GM10847 (cell line): Measurements from ENCODE around the gene NDUFA12.

Experiments used
- POLR2A ChIP-seq: IDR thresholded peaks from 2 replicates; pipeline ENCODE4 v1.6.1; 2011; ENCODE audit not compliant: insufficient read length; ENCODE audit errors: extremely low read depth

The NDUFA12 gene

DNA sequence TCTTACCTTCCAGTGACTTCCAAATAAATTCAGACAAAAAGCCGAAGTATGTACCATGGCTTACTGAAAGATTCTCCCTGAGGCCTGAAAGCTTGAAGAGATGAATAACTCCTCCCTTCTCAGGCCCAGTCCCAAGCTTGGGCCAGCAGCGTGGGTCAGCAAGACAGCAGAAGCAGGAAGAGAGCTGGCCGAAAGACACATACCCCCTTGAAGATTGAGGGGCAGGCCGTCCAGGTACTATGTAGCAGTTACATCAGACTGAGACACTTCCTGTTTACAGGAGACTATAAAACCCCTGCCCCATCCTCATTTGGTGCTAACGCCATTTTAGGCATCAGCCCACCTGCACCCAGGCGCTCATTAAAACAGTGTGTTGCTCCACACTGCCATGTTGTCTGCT lies 15.0 kb downstream of the NDUFA12 start:
- TF ChIP-seq POLR2A, result no peak

DNA sequence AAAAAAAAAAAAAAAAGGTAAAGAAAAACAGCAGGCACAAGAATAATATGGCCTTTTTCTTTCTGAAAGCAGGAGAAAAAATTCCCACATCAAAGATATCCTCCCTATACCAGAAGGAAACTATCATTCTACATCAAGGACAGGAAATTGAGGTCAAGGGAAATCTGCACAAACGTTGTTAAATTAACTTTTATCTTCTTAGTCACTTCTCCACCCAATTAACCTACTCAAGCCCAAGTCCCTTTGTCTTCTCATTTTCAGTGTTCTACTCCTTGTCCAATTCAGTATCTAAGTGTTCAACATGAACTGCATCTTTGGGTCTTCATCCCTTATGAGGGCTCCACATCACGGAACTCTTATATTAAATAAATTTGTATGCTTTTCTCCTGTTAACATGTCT lies 15.7 kb downstream of the NDUFA12 start:
- no peak for TF ChIP-seq POLR2A

DNA sequence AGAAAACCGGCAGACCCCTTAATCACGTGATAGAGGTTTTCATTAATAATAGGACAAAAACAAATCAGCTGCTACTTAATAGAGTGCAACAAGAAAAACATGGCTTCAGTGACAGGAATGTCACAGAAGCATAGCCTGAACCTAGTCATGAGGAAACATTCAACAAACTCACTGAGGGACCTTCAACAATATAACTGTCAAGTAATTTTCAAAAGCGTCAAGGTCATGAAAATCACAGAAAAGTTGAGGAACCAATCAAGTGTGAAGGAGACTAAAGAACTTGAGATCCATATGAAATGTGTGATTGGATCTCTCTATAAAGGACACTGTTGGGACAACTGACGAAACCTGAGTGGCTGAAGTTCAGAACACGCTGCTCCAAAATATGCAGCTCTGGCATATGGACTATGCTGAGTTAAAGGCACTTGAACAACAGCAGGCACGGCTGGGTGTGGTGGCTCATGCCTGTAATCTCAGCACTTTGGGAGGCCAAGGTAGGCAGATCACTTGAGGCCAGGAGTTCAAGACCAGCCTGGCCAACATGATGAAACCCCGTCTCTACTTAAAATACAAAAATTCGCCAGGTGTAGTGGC lies 16.3 kb downstream of the NDUFA12 start:
- TF ChIP-seq POLR2A, result no peak

DNA sequence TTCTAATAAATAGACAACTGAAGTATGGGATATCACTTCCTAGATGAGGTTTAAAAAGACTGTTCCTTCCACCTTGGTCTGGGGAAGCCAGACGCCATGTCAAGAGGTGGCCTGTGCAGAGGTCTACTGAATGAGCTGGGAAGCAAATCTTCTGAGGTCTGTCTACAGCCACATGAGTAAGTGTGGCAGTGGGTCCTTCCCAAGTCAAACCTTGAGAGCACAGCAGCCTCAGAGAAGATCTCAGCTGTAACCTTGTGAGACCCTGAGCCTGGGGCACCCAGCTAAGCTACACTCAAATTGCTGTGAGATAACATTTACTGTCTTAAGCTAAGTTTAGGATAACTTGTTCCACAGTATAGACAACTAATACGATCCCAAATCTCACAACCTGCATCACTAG lies 20.2 kb downstream of the NDUFA12 start:
- no peak for TF ChIP-seq POLR2A

DNA sequence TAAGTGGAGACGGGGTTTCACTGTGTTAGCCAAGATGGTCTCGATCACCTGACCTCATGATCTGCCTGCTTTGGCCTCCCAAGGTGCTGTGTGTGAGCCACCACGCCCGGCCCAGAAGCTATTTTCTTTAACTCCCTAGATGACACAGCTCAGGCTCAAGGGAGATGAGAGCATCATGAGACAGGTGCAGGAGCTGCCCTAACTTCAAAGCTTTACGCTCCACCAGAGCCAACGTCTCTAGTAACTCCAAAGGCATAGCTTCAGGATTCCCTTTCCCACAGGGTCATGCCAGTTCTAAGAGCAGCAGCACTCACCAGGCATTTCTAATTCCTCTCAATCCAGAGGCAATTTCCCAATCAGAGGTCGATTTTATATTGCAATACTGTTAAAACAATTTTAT lies 21.0 kb downstream of the NDUFA12 start:
- TF ChIP-seq POLR2A, result no peak

DNA sequence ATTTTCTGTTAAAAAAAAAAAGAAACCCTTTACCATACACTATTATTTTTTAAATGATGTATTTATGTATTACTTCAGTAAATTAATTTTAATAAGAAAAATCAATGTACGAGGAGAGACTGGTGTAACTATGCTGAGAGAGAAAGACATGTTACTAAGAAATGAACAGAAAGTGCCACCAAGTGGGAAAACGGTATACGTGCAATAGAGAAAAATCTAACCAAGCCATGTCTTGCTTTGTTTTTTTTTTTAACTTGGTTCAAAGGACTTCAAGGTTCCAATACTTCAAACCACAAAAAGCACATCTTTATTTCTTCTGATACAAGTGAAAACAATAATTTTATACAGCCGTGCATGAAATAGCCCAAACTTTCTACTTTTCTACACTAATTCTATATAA lies 22.9 kb downstream of the NDUFA12 start:
- TF ChIP-seq POLR2A, result no peak

DNA sequence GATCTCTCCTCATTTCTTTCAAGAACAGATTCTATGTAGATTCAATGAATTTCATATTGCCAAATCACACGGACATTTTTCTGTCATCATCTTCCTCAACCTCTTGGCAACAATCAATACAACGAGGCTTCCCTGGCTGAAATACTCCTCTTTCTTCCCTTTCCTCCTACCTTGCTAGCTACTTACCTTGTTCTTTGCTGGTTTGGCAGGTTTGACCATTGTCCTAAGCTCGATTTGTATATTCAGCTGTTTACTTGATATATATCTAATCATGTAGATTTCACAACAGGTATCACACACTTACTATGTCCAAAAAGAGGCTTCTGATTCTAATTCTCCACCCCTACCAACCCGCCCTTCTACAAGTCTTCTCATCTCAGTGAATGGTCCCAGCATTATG lies 23.6 kb downstream of the NDUFA12 start:
- no peak for TF ChIP-seq POLR2A

DNA sequence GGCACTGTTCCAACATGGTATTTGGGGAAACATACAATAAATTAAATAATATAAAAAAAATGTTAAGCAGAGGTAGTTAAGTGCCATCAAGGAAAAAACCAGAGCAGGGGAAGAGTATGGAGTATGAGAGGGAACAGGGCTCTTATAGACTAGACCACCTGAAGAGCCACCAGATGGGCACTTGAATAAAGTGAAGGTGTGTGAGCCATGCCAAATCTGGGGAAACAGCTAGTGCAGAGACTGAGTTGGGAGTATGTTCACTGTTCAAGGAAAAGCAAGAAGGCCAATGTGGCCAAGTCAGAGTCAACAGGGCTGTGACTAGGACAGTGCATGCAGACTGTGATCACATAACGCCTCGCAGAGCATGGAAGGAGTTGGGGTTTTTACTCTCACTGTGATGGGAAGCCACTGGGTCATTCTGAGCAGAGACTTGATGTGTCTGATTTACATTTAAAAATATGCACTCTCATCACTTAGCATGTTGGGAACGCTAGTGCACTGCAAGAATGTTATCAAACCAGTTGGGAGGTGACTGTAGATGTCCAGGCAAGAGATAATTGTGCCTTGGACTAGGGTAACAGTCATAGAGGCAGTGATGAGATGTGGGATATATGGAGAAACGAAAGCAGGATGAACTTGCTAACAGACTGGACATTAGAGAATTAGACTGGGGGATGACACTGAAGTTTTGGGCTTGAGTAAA lies 25.6 kb downstream of the NDUFA12 start:
- TF ChIP-seq POLR2A, result no peak

DNA sequence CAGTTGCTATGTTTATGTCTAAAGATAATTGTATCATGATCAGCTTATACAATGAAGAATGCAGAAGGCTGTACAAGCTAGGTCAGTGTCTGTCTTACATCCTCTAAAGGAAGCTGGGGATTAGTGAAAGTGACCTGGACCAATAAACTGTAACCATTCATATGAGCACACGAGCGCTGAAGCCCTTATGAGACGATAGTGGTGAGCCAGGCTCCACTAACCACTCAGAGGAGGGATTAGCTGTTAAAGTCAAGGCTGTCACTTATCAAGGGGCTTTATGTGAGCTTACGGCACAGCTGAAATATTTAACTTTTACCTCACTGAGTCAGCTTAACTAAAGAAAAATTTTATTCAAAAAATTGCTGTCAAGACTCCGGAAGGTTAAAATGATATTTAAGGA lies 30.3 kb downstream of the NDUFA12 start:
- TF ChIP-seq POLR2A, result no peak

DNA sequence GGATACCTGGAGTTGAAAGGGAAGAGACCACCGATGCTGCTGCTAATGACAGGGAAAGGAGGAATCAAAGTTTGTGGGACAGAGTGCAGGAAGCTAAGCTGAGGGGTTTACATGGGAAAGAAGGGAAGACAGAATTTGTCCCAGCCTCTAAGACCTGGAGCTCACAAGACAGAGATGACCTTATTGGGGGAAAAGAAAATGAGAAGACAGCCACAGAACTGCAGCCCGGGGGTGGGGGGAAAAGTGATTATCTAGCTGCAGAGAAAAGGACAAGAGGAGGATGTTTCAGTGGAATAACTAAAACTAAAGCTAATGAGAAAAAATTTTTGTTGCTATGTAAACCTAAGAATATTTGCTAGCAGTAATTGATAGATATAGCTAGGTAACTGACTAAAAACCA lies 30.7 kb downstream of the NDUFA12 start:
- no peak for TF ChIP-seq POLR2A

DNA sequence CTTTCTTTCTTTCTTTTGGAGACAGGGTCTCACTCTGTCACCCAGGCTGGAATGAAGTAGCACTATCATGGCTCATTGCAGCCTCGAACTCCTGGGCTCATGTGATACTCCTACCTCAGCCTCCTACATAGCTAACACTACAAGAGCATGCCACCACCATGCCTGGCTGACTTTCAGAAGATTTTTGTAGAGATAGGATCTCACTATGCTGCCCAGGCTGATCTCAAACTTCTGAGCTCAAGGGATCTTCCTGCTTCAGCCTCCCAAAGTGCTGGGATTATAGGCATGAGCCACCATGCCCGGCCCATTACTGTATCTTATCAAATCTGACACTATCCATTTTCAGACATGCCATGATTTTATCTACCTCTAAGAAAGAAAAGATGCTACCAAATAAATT lies 31.6 kb downstream of the NDUFA12 start:
- TF ChIP-seq POLR2A, result no peak

DNA sequence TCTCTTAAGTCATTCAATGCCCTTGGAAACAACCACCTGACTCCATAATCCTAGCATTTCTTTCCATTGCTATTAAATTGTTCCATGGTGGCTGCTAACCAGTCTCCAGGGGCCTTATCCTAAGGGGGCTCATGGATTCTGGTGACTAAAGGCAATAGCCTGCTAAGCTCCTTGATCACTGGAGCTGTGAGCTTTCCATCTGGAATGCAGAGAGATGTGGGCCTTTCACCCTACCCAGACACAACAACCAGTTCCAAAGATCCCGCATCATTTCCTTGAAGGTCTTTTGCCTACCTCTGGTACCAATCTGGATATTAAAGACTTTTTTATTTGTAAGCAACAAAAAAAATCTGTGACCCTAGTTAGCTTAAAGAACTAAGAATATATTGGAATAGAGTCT lies 32.9 kb downstream of the NDUFA12 start:
- TF ChIP-seq POLR2A, result no peak

DNA sequence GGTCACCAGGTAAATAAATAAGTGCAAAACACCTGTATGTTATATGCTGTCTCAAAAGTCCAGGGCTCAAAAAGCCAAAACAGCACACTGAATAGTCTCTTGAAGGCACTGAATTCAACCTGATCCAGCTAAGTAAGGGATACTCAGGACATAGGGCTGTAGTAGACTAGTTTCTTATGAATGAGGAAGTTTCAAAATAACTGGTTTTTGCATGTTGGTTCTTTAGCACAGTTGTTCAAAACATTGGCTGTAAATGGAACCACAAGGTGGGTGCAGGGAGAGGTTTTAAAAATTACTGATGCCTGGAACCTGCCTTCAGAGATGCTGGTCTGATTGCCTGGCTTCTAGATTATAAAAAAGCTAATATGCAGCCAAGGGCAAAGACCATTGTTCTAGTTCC lies 34.1 kb downstream of the NDUFA12 start:
- TF ChIP-seq POLR2A, result no peak

DNA sequence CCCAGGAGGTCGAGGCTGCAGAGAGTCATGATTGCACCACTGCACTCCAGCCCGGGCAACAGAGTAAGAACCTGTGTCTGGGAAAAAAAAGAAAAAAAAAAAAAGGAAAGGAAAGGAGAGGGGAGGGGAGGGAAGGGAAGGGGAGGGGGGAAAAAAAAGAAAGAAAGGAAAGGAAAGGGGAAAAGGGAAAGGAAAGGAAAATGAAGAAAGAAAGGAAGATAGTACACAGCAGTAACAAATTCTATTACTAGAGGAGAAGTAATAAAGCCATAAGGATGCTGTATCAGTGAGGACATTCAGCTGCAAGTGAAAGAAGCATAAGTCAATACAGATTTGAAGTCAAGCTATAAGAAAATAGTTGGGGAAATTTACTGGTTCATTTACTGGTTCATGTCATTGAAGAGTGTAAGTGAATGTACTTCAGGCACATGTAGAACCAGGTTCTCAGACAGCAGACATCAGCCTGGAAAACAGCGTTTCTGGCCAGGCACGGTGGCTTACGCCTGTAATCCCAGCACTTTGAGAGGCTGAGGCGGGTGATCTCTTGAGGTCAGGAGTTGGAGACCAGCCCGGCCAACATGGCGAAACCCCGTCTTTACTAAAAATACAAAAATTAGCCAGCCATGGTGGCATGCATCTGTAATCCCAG lies 37.4 kb downstream of the NDUFA12 start:
- TF ChIP-seq POLR2A, result no peak

DNA sequence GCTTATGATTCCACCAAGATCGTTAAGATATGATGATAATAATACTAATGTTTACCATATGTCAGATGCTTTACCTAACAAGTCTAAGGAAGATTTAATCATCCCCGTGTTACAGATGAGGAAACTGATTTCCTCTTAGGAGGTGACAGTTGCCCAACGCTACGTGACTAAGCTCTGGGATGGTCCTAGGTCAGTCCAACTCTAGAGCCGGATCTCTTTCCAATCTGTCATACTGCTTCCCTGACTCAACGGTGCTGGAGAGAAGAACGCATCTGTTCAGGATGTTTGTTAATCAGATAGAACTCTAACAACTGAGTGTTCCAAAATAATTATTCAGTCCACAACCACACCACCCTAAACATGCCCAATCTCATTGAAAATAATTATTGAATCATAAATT lies 39.8 kb downstream of the NDUFA12 start:
- TF ChIP-seq POLR2A, result no peak

DNA sequence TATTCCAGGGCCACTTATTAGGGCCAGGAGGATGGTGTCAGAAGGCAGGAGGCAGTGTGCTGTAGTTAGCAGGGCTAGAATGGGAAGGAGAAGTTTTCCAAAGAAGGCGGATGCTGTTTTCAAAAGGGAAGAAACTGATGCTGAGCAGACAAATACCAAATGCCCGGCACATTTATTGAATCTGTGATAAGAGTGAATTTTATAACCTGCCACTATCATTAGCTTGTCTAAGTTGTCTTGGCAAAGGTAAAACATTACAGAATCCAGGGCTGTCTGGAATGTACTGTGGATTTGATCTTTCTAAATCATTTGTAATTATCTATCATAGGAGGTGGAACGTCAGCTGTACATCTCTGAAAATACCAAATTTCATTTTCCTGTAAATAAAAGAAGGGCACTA lies 40.8 kb downstream of the NDUFA12 start:
- no peak for TF ChIP-seq POLR2A

DNA sequence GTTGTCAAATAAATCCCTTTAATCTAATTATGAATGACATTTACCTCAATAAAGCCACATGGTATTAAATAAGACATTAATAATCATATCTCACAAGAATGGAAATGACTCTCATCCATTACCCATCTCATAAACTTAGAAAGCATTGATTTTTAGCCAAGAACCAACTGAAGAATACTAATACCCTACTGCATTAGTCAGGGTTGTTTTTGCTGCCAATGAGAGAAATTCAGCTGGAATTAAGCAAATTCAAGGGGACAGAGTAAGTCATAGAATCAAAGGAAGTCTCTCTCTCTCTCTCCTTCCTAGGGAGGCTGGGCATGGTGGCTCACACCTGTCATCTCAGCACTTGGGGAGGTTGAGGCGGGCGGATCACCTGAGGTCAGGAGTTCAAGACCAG lies 41.6 kb downstream of the NDUFA12 start:
- TF ChIP-seq POLR2A, result no peak
